ENCODE measurements around the gene C5. TPM values are rescaled to one million over a fixed set of nuclear protein-coding genes. Genes with fewer than 3 reads are reported as not detected.
A peak's percentile ranks its signal among the peaks of the same experiment; 100 is the strongest.

C5 gene
- total RNA-seq, 4 donors from 2014 or later: 1.2 to 8.6 (median 2.1) TPM

- Histone ChIP-seq H3K9me3 (no peaks in the 10 kb centered on the region), H3K4me3 (no peak overlapping the region), H3K4me1 (peaks cover 7 to 36% (median 19%) of the 10 kb centered on the region in 4 donors), H3K27me3 (no peaks in the 10 kb centered on the region), H3K36me3 (no peaks in the 10 kb centered on the region), H3K27ac (no peak overlapping the region)
- no peak for DNase-seq
- TF ChIP-seq CTCF (IDR thresholded peaks at IDR 0.05): no peak
- no peak for TF ChIP-seq POLR2A (IDR thresholded peaks at IDR 0.05)
These were observed 111.2 kb downstream of the C5 start for GRCh38 chr9:120938851-120939250.

GRCh38 chr9:120937596-120937995, 112.5 kb downstream of the C5 start:
- Histone ChIP-seq H3K27ac (peak overlapping the region in 2 of 4 donors; percentile 39 to 73), H3K9me3 (no peaks in the 10 kb centered on the region), H3K4me3 (no peak overlapping the region), H3K4me1 (peaks cover 7 to 41% (median 20%) of the 10 kb centered on the region in 4 donors), H3K36me3 (no peaks in the 10 kb centered on the region), H3K27me3 (no peaks in the 10 kb centered on the region)
- no peak for DNase-seq
- no peak for TF ChIP-seq POLR2A (IDR thresholded peaks at IDR 0.05)
- TF ChIP-seq CTCF (IDR thresholded peaks at IDR 0.05): no peak

- Histone ChIP-seq H3K9me3 (no peaks in the 10 kb centered on the region), H3K36me3 (no peaks in the 10 kb centered on the region), H3K27ac (peak overlapping the region in 3 of 4 donors; percentile 39 to 73 (median 60)), H3K4me3 (no peak overlapping the region), H3K27me3 (no peaks in the 10 kb centered on the region), H3K4me1 (peaks cover 7 to 41% (median 23%) of the 10 kb centered on the region in 4 donors)
- TF ChIP-seq POLR2A (IDR thresholded peaks at IDR 0.05) (no peak), CTCF (IDR thresholded peaks at IDR 0.05) (no peak)
- DNase-seq: no peak
These were observed 112.9 kb downstream of the C5 start for GRCh38 chr9:120937127-120937526.

- H3K27me3 ChIP-seq: no peaks in the 10 kb centered on the region
- DNase-seq: no peak
- H3K9me3 ChIP-seq: no peaks in the 10 kb centered on the region
- H3K27ac ChIP-seq: peak overlapping the region; percentile 3 to 73 (median 50)
- TF ChIP-seq POLR2A (IDR thresholded peaks at IDR 0.05) (no peak), CTCF (IDR thresholded peaks at IDR 0.05) (no peak)
- no peak overlapping the region for H3K4me3 ChIP-seq
- H3K36me3 ChIP-seq: no peaks in the 10 kb centered on the region
- peaks cover 7 to 41% (median 26%) of the 10 kb centered on the region in 4 donors for H3K4me1 ChIP-seq
These were observed 113.3 kb downstream of the C5 start for GRCh38 chr9:120936764-120937122.

- H3K36me3 ChIP-seq: no peaks in the 10 kb centered on the region
- TF ChIP-seq POLR2A (IDR thresholded peaks at IDR 0.05) (no peak), CTCF (IDR thresholded peaks at IDR 0.05) (peak; percentile 89 to 95 (median 91))
- no peaks in the 10 kb centered on the region for H3K9me3 ChIP-seq
- no peak overlapping the region for H3K4me3 ChIP-seq
- no peaks in the 10 kb centered on the region for H3K27me3 ChIP-seq
- DNase-seq: peak; percentile 94 to 98 (median 94)
- peaks cover 7 to 47% (median 29%) of the 10 kb centered on the region in 4 donors for H3K4me1 ChIP-seq
- H3K27ac ChIP-seq: peak overlapping the region; percentile 60 to 79 (median 75)
These were observed 113.9 kb downstream of the C5 start for GRCh38 chr9:120936011-120936763.

Data from Peyer's patch (tissue), 4 donors.